Keratinocyte (primary cell): ENCODE results near the gene TSHZ2. TPM values are rescaled to one million over a fixed set of nuclear protein-coding genes. Genes with fewer than 3 reads are reported as not detected.

Source experiments
- DNase-seq: peaks from one replicate; pipeline ENCODE4 v3.0.0-alpha.2; 2011; ENCODE audit warnings: low read depth, missing footprints, low spot score
- FAIRE-seq: peaks from 2 replicates; lab custom pipeline; 2011; peaks lifted over from hg19 to GRCh38; lab: Jason Lieb, UNC
- H2AFZ ChIP-seq: 2 replicates; pipeline ENCODE4 v1.6.0; 2012; ENCODE audit warnings: low read length, control low read depth, inconsistent platforms; ENCODE audit not compliant: control insufficient read depth
- H3K27ac ChIP-seq: 2 replicates; pipeline ENCODE4 v1.5.1; 2011; ENCODE audit warnings: low read length; ENCODE audit not compliant: control insufficient read depth, insufficient read depth
- H3K27me3 ChIP-seq: 3 replicates; pipeline ENCODE4 v1.6.0; 2011; ENCODE audit warnings: low read length; ENCODE audit not compliant: control insufficient read depth, insufficient read depth; ENCODE audit errors: extremely low read depth
- H3K36me3 ChIP-seq, 2 experiments: 2 replicates in 1 of 2; 3 replicates in 1 of 2; pipeline ENCODE4 v1.5.1; 2011; ENCODE audit warnings: low read length in 2 of 2, mild to moderate bottlenecking in 1 of 2; ENCODE audit not compliant: control insufficient read depth in 2 of 2, insufficient read depth in 2 of 2; ENCODE audit errors: extremely low read depth in 1 of 2
- H3K4me1 ChIP-seq: 3 replicates; pipeline ENCODE4 v1.5.1; 2011; ENCODE audit warnings: low read length; ENCODE audit not compliant: control insufficient read depth, insufficient read depth; ENCODE audit errors: extremely low read depth
- H3K4me2 ChIP-seq: 3 replicates; pipeline ENCODE4 v1.6.0; 2011; ENCODE audit warnings: low read depth, low read length; ENCODE audit not compliant: control insufficient read depth, insufficient read depth; ENCODE audit errors: extremely low read depth
- H3K4me3 ChIP-seq, 3 experiments: fragments of 200-600 bp in 1 of 3; sonication (generic) in 1 of 3; 2 replicates in 2 of 3; 3 replicates in 1 of 3; pipeline ENCODE4 v1.5.1; 2011 to 2016; ENCODE audit warnings: low read length in 3 of 3, mild to moderate bottlenecking in 3 of 3, control low read depth in 2 of 3, inconsistent platforms in 1 of 3, low read depth in 1 of 3, mixed read lengths in 1 of 3, mixed run types in 1 of 3, moderate library complexity in 1 of 3; ENCODE audit not compliant: control insufficient read depth in 2 of 3, insufficient read depth in 2 of 3; ENCODE audit errors: extremely low read depth in 1 of 3
- H3K79me2 ChIP-seq: 2 replicates; pipeline ENCODE4 v1.6.0; 2012; ENCODE audit warnings: low read length; ENCODE audit not compliant: control insufficient read depth, insufficient read depth
- H3K9ac ChIP-seq: 3 replicates; pipeline ENCODE4 v1.6.0; 2011; ENCODE audit warnings: low read length; ENCODE audit not compliant: control insufficient read depth, insufficient read depth; ENCODE audit errors: extremely low read depth
- H3K9me1 ChIP-seq: 3 replicates; pipeline ENCODE4 v1.6.0; 2011; ENCODE audit warnings: low read length; ENCODE audit not compliant: control insufficient read depth, insufficient read depth; ENCODE audit errors: extremely low read depth
- H3K9me3 ChIP-seq: 2 replicates; pipeline ENCODE4 v1.5.1; 2012; ENCODE audit warnings: low read depth, low read length; ENCODE audit not compliant: control insufficient read depth
- H4K20me1 ChIP-seq: 3 replicates; pipeline ENCODE4 v1.6.0; 2011; ENCODE audit warnings: low read length; ENCODE audit not compliant: control insufficient read depth, insufficient read depth; ENCODE audit errors: extremely low read depth
- CTCF ChIP-seq, 3 experiments: IDR thresholded peaks in 1 of 3; conservative IDR thresholded peaks in 1 of 3; optimal IDR thresholded peaks in 1 of 3; 2 replicates in 2 of 3; 3 replicates in 1 of 3; pipeline versions ENCODE3 to v1.5.1; 2011; ENCODE audit warnings: low read length in 3 of 3, mild to moderate bottlenecking in 3 of 3, moderate library complexity in 2 of 3, control low read depth in 1 of 3, inconsistent platforms in 1 of 3; ENCODE audit not compliant: insufficient read depth in 2 of 3; ENCODE audit errors: extremely low read depth in 1 of 3
- EZH2 ChIP-seq: IDR thresholded peaks from one replicate; pipeline ENCODE4 v1.6.1; 2012; ENCODE audit warnings: inconsistent platforms, mild to moderate bottlenecking, low read length, moderate library complexity
- dilution Hi-C: fragments of 300-500 bp; cut with MboI; formaldehyde crosslinking; loops from one replicate; pipeline ENCODE4 v1.7.0; 2020; ENCODE audit warnings: low sequenced_read_pairs; ENCODE audit not compliant: extremely low pct_ligation_motif_present
- polyA plus RNA-seq, 5 experiments: library from polyadenylated mRNA; depleted of rRNA in 3 of 5; stranded (reverse) in 3 of 5; stranded (forward) in 1 of 5; unstranded in 1 of 5; fragments of >200 nt; gene quantifications; 1 replicate in 1 of 5; 2 replicates in 3 of 5; 3 replicates in 1 of 5; pipeline versions ENCODE4 v1.2.1 to v1.2.3, GENCODE V29; 2011 to 2012; ENCODE audit warnings: missing spikeins in 2 of 5, low read depth in 1 of 5, low replicate concordance in 1 of 5

The TSHZ2 gene
- polyA plus RNA-seq, 1 donor (not counting 4 experiments of a cell fraction or from before 2014, with no cell fraction given) = 1.1 TPM

GRCh38 chr20:53405139-53405538 is 433.0 kb downstream of the TSHZ2 start:
- TF ChIP-seq EZH2 = no peak
- no peak overlapping the region for H3K27ac ChIP-seq
- no peaks in the 10 kb centered on the region for H3K27me3 ChIP-seq
- dilution Hi-C loops = no loop called here
- H3K9ac ChIP-seq = no peak overlapping the region
- H2AFZ ChIP-seq = no peak overlapping the region
- FAIRE-seq (no peak), DNase-seq (no peak)
- no peaks in the 10 kb centered on the region for H3K36me3 ChIP-seq
- H4K20me1 ChIP-seq = no peaks in the 10 kb centered on the region
- H3K4me1 ChIP-seq = no peaks in the 10 kb centered on the region
- H3K4me3 ChIP-seq = no peak overlapping the region
- H3K9me1 ChIP-seq = no peaks in the 10 kb centered on the region
- no peaks in the 10 kb centered on the region for H3K79me2 ChIP-seq
- no peak overlapping the region for H3K4me2 ChIP-seq
- H3K9me3 ChIP-seq = no peaks in the 10 kb centered on the region

GRCh38 chr20:53406580-53406979 is 434.4 kb downstream of the TSHZ2 start:
- Histone ChIP-seq H2AFZ (no peak overlapping the region), H3K4me1 (no peaks in the 10 kb centered on the region), H3K79me2 (no peaks in the 10 kb centered on the region), H4K20me1 (no peaks in the 10 kb centered on the region), H3K9ac (no peak overlapping the region), H3K4me2 (no peak overlapping the region), H3K27me3 (no peaks in the 10 kb centered on the region), H3K9me3 (no peaks in the 10 kb centered on the region), H3K36me3 (no peaks in the 10 kb centered on the region), H3K9me1 (no peaks in the 10 kb centered on the region), H3K4me3 (no peak overlapping the region), H3K27ac (no peak overlapping the region)
- DNase-seq = no peak
- TF ChIP-seq CTCF (optimal IDR thresholded peaks at IDR 0.05 in 1 of 3, IDR thresholded peaks at IDR 0.05 in 1 of 3, conservative IDR thresholded peaks at IDR 0.05 in 1 of 3; ENCODE audit: extremely low read depth in 1 of 3, insufficient read depth in 2 of 3, low read length in 3 of 3) = no peak
- TF ChIP-seq EZH2 = no peak
- FAIRE-seq = no peak
- dilution Hi-C loops = no loop called here
